Aorta (tissue), 5 donors: ENCODE measurements around the gene VWA5B2. TPM values are rescaled to one million over a fixed set of nuclear protein-coding genes. Genes with fewer than 3 reads are reported as not detected.

Experiments used
- ATAC-seq: fragments of 200-7000 bp; cut with Tn5 transposase; one replicate; pipeline ENCODE4 v1.9.1; 2022; ENCODE audit warnings: moderate library complexity; ENCODE audit not compliant: low FRiP score
- DNase-seq, 2 donors: peaks; one replicate each; pipeline ENCODE4 v3.0.0-alpha.2; 2020
- H3K27ac ChIP-seq, 2 donors: one replicate each; pipeline ENCODE4 v1.5.1; 2013; ENCODE audit warnings: low read length in 2 of 2, mild to moderate bottlenecking in 2 of 2, moderate library complexity in 2 of 2, control low read depth in 1 of 2, inconsistent platforms in 1 of 2, low read depth in 1 of 2
- H3K27me3 ChIP-seq, 2 donors: one replicate each; pipeline ENCODE4 v1.6.1; 2013; ENCODE audit warnings: control low read depth in 1 of 2, low read length in 1 of 2, mild to moderate bottlenecking in 1 of 2, moderate library complexity in 1 of 2; ENCODE audit not compliant: insufficient read depth in 2 of 2, control insufficient read depth in 1 of 2
- H3K36me3 ChIP-seq, 2 donors: one replicate each; pipeline ENCODE4 v1.6.1; 2013; ENCODE audit warnings: control low read depth in 1 of 2, low read length in 1 of 2, mild to moderate bottlenecking in 1 of 2; ENCODE audit not compliant: insufficient read depth in 2 of 2, control insufficient read depth in 1 of 2
- H3K4me1 ChIP-seq, 2 donors: one replicate each; pipeline ENCODE4 v1.6.1; 2013; ENCODE audit warnings: low read length in 2 of 2, control low read depth in 1 of 2, mild to moderate bottlenecking in 1 of 2, moderate library complexity in 1 of 2; ENCODE audit not compliant: insufficient read depth in 2 of 2, control insufficient read depth in 1 of 2
- H3K4me3 ChIP-seq, 2 donors: one replicate each; pipeline ENCODE4 v1.5.1; 2013; ENCODE audit warnings: low read length in 2 of 2, control low read depth in 1 of 2, mild to moderate bottlenecking in 1 of 2
- H3K9me3 ChIP-seq: one replicate; pipeline ENCODE4 v1.6.1; 2013; ENCODE audit warnings: mild to moderate bottlenecking, low read length; ENCODE audit not compliant: control insufficient read depth
- WGBS, 2 donors: extraction: QIAGEN DNeasy Blood & Tissue Kit; methylation state at CpG; one replicate each; pipeline ENCODE4 v1.1.7; 2013; 5-methylcytosine and 5-hydroxymethylcytosine counted together
- intact Hi-C, 2 donors: fragments of 100-400 bp; cut with DNase I; formaldehyde crosslinking; loops; one replicate each; pipeline versions ENCODE4 v1.14.2 to v1.15.0; 2022
- polyA plus RNA-seq, 2 donors: library from polyadenylated mRNA; stranded (reverse); fragments of 200-250 nt; gene quantifications; one replicate each; pipeline ENCODE4 v1.2.3, GENCODE V29; 2013
- total RNA-seq, 2 donors: library from RNA; stranded (reverse); fragmentation: NEBNext Ultra II Directional; extraction: Animal tissue kit (Norgen Biotek cat#: 25700); gene quantifications; one replicate each; pipeline ENCODE4 v1.2.1, GENCODE V29; 2021
- donor health status: healthy with polysubstance abuse.
- donor health status: Bipolar disorder and iron deficiency.
- donor health status: DM: no; HTN: no; CAD: no.
- donor health status: DM: no; HTN: no; CAD: no.
- donor health status: DM: yes; HTN: yes; CAD: no.

VWA5B2 gene
- total and polyA plus RNA-seq, 4 donors, result 0.10 TPM; not detected in 3

- H3K36me3 ChIP-seq, result peaks cover 2 to 15% of the 10 kb centered on the region in 2 donors
- 24 to 27% methylated on average over 44 to 46 of the region's 46 CpGs for WGBS, 2 donors
- peak in 1 of 2 donors; percentile 34 for DNase-seq
- no peaks in the 10 kb centered on the region for H3K4me1 ChIP-seq
- no peak overlapping the region for H3K4me3 ChIP-seq
- no peaks in the 10 kb centered on the region for H3K9me3 ChIP-seq
- H3K27ac ChIP-seq, result no peak overlapping the region
- intact Hi-C loops, result loop anchor here (5.0 to 10.0 kb wide), 2 partner anchors 107 to 339 kb away; partner anchors contain the start of gene EIF2B5 (in 1 of the 2)
- no peaks in the 10 kb centered on the region for H3K27me3 ChIP-seq
- peak; percentile 66 for ATAC-seq
Measured at GRCh38 chr3:184241447-184242296, 12.3 kb downstream of the VWA5B2 start.

GRCh38 chr3:184242297-184242685, 12.9 kb downstream of the VWA5B2 start:
- H3K4me3 ChIP-seq, result no peak overlapping the region
- H3K9me3 ChIP-seq, result no peaks in the 10 kb centered on the region
- H3K4me1 ChIP-seq, result no peaks in the 10 kb centered on the region
- no peak overlapping the region for H3K27ac ChIP-seq
- no peaks in the 10 kb centered on the region for H3K27me3 ChIP-seq
- intact Hi-C loops, result loop anchor here (5.0 to 10.0 kb wide), 2 partner anchors 107 to 340 kb away; partner anchors contain the start of gene EIF2B5 (in 1 of the 2)
- WGBS, 2 donors, result 84 to 85% methylated on average over 5 of the region's 5 CpGs
- ATAC-seq, result no peak
- peak in 1 of 2 donors; percentile 6 for DNase-seq
- H3K36me3 ChIP-seq, result peaks cover 2 to 15% of the 10 kb centered on the region in 2 donors

- Histone ChIP-seq H3K4me1 (no peaks in the 10 kb centered on the region), H3K27ac (peak within 1 kb of the TSS in 1 of 2 donors; percentile 8), H3K4me3 (peak within 1 kb of the TSS; percentile 70 to 72), H3K36me3 (peaks cover 2 to 11% of the 10 kb centered on the region in 2 donors), H3K27me3 (no peaks in the 10 kb centered on the region), H3K9me3 (no peaks in the 10 kb centered on the region)
- ATAC-seq (peak; percentile 95), DNase-seq (peak; percentile 89 to 94)
- intact Hi-C loops, result loop anchor here (1.0 to 10.0 kb wide), 7 partner anchors 22 to 114 kb away; partner anchors contain the start of genes ABCF3 (in 1 of the 2), DVL3 (in 1 of the 2), EIF2B5 (in 1 of the 2) and PSMD2 (in 1 of the 2)
- 0 to 1% methylated on average over 49 of the region's 49 CpGs for WGBS, 2 donors
Measured at GRCh38 chr3:184248454-184249411, 19.3 kb downstream of the VWA5B2 start, which contains the start of gene ALG3. Gene ALG3, minus strand, starts transcription at chr3:184248962. Its CDS starts 22 bp downstream, at chr3:184248940.

GRCh38 chr3:184249412-184250166, 20.2 kb downstream of the VWA5B2 start, which contains the start of gene EEF1AKMT4:
Gene EEF1AKMT4, plus strand, starts transcription at chr3:184249672. Its CDS starts 23 bp downstream, at chr3:184249695.
- Histone ChIP-seq H3K36me3 (peaks cover 2 to 9% of the 10 kb centered on the region in 2 donors), H3K4me3 (peak within 1 kb of the TSS; percentile 70 to 72), H3K27ac (peak within 1 kb of the TSS in 1 of 2 donors; percentile 8), H3K27me3 (no peaks in the 10 kb centered on the region), H3K4me1 (no peaks in the 10 kb centered on the region), H3K9me3 (no peaks in the 10 kb centered on the region)
- intact Hi-C loops, result loop anchor here (1.0 to 10.0 kb wide), 8 partner anchors 23 to 355 kb away; partner anchors contain the start of genes ABCF3 (in 1 of the 2), DVL3 (in 1 of the 2), EIF2B5 (in 1 of the 2) and PSMD2 (in 1 of the 2)
- DNase-seq (peak; percentile 97), ATAC-seq (peak; percentile 98)
- 0% methylated on average over 53 to 54 of the region's 54 CpGs for WGBS, 2 donors

- Histone ChIP-seq H3K4me1 (no peaks in the 10 kb centered on the region), H3K27ac (no peak overlapping the region), H3K27me3 (no peaks in the 10 kb centered on the region), H3K36me3 (peaks cover 0 to 4% of the 10 kb centered on the region in 2 donors), H3K9me3 (no peaks in the 10 kb centered on the region), H3K4me3 (peak overlapping the region; percentile 49 to 70)
- ATAC-seq (peak; percentile 91), DNase-seq (peak; percentile 89 to 93)
- 13 to 14% methylated on average over 20 of the region's 20 CpGs for WGBS, 2 donors
- intact Hi-C loops, result loop anchor here in 1 of 2 donors (10.0 kb wide), 1 partner anchor 355 kb away; no protein-coding TSS in a partner anchor
Measured at GRCh38 chr3:184250167-184250828, 20.9 kb downstream of the VWA5B2 start.

- Histone ChIP-seq H3K4me1 (no peaks in the 10 kb centered on the region), H3K27ac (no peak overlapping the region), H3K9me3 (no peaks in the 10 kb centered on the region), H3K36me3 (no peaks in the 10 kb centered on the region), H3K4me3 (no peak overlapping the region), H3K27me3 (no peaks in the 10 kb centered on the region)
- peak in 1 of 2 donors; percentile 9 for DNase-seq
- 91 to 95% methylated on average over 3 of the region's 3 CpGs for WGBS, 2 donors
- intact Hi-C loops, result loop anchor here in 1 of 2 donors (10.0 kb wide), 1 partner anchor 361 kb away; no protein-coding TSS in a partner anchor
- ATAC-seq, result no peak
Measured at GRCh38 chr3:184255291-184256039, 26.1 kb downstream of the VWA5B2 start.
